Activated T-cell treated with anti-CD3 and anti-CD28 coated beads, Interleukin-2, amount 50 U/mL, for 1 hour (primary cell): ENCODE results near the gene OPRD1.

ENCODE experiments used
- DNase-seq: peaks from one replicate; pipeline ENCODE4 v3.0.0-alpha.2; 2020

The OPRD1 gene

GRCh38 chr1:28886731-28887418 lies 74.9 kb downstream of the OPRD1 start:
- peak; percentile 92 for DNase-seq

GRCh38 chr1:28887419-28887834 lies 75.5 kb downstream of the OPRD1 start:
- DNase-seq, result peak; percentile 70

GRCh38 chr1:28887835-28888682 lies 76.1 kb downstream of the OPRD1 start:
- DNase-seq, result peak; percentile 25

GRCh38 chr1:28888915-28889314 lies 76.9 kb downstream of the OPRD1 start:
- no peak for DNase-seq

- no peak for DNase-seq
Observed at GRCh38 chr1:28889357-28889756, 77.4 kb downstream of the OPRD1 start.

- no peak for DNase-seq
Observed at GRCh38 chr1:28890435-28890834, 78.5 kb downstream of the OPRD1 start.

GRCh38 chr1:28890836-28891235 lies 78.9 kb downstream of the OPRD1 start:
- DNase-seq, result no peak

- no peak for DNase-seq
Observed at GRCh38 chr1:28891256-28891655, 79.3 kb downstream of the OPRD1 start.

GRCh38 chr1:28893403-28894102 lies 81.6 kb downstream of the OPRD1 start:
- DNase-seq, result peak; percentile 43

- no peak for DNase-seq
Observed at GRCh38 chr1:28894785-28895184, 82.8 kb downstream of the OPRD1 start.

- DNase-seq, result no peak
Observed at GRCh38 chr1:28895896-28896608, 84.1 kb downstream of the OPRD1 start.

GRCh38 chr1:28896609-28896986 lies 84.6 kb downstream of the OPRD1 start:
- no peak for DNase-seq

GRCh38 chr1:28897789-28898188 lies 85.8 kb downstream of the OPRD1 start:
- DNase-seq, result no peak

GRCh38 chr1:28898405-28898881 lies 86.5 kb downstream of the OPRD1 start:
- DNase-seq, result no peak

- DNase-seq, result no peak
Observed at GRCh38 chr1:28899267-28899666, 87.3 kb downstream of the OPRD1 start.

GRCh38 chr1:28900562-28900961 lies 88.6 kb downstream of the OPRD1 start:
- DNase-seq, result no peak

GRCh38 chr1:28902738-28903137 lies 90.8 kb downstream of the OPRD1 start:
- no peak for DNase-seq

GRCh38 chr1:28905921-28906666 lies 94.1 kb downstream of the OPRD1 start:
- peak; percentile 6 for DNase-seq

GRCh38 chr1:28909198-28909597 lies 97.2 kb downstream of the OPRD1 start:
- DNase-seq, result peak; percentile 0

- peak; percentile 11 for DNase-seq
Observed at GRCh38 chr1:28910379-28911115, 98.6 kb downstream of the OPRD1 start.

GRCh38 chr1:28913786-28914227 lies 101.8 kb downstream of the OPRD1 start:
- DNase-seq, result no peak
